ENCODE data around the gene PURB.

PURB gene

DNA sequence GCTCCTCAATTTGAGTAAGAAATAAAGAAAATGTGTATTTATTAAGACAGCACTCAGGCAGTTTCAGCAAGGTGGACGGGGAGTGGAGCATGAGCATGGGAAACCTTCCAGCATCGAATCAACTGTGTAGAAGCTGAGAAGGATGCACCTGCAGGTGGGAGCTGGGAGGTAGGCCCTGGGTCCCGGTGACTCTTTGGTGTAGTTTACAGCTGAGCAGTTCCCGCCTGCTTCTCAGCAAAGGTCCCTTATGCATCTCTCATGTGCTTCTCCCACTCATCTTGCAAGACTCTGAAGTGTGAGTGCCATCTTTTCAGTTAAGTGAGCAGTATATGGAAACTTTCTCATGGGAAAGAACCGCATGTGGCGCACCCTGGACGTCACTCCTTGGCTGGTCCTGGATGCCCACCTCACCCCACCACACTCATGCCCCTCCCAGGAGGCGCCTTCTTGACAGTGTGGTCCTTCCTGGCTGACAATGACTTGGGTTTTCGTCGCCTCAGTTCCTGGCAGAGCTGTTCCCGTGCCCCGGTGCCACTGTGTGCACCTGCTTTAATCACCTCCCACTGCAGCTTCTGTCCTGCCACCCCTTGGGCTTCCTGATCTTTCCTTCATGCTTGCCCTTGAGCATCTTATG is 19.8 kb upstream of the PURB start:
- Mint-ChIP-seq H3K27ac (no peak overlapping the region), H3K4me3 (no peak overlapping the region), H3K9me3 (no peaks in the 10 kb centered on the region), H3K36me3 (ENCODE audit: low read depth) (no peaks in the 10 kb centered on the region), H3K4me1 (ENCODE audit: low read depth) (no peaks in the 10 kb centered on the region), H3K27me3 (no peaks in the 10 kb centered on the region)
- no peak for DNase-seq

GRCh38 chr7:44899443-44899842 is 14.1 kb upstream of the PURB start:
- H3K4me1 Mint-ChIP-seq (ENCODE audit: low read depth) = peaks cover 12% of the 10 kb centered on the region
- H3K27me3 Mint-ChIP-seq = no peaks in the 10 kb centered on the region
- no peaks in the 10 kb centered on the region for H3K9me3 Mint-ChIP-seq
- H3K27ac Mint-ChIP-seq = no peak overlapping the region
- no peak for DNase-seq
- no peaks in the 10 kb centered on the region for H3K36me3 Mint-ChIP-seq (ENCODE audit: low read depth)
- H3K4me3 Mint-ChIP-seq = no peak overlapping the region

GRCh38 chr7:44898039-44898438 is 12.7 kb upstream of the PURB start:
- H3K9me3 Mint-ChIP-seq = no peaks in the 10 kb centered on the region
- H3K4me1 Mint-ChIP-seq (ENCODE audit: low read depth) = peaks cover 12% of the 10 kb centered on the region
- H3K4me3 Mint-ChIP-seq = no peak overlapping the region
- no peak for DNase-seq
- no peaks in the 10 kb centered on the region for H3K27me3 Mint-ChIP-seq
- no peaks in the 10 kb centered on the region for H3K36me3 Mint-ChIP-seq (ENCODE audit: low read depth)
- no peak overlapping the region for H3K27ac Mint-ChIP-seq

- Mint-ChIP-seq H3K27ac (no peak overlapping the region), H3K4me3 (no peak overlapping the region), H3K27me3 (no peaks in the 10 kb centered on the region), H3K4me1 (ENCODE audit: low read depth) (peaks cover 16% of the 10 kb centered on the region), H3K36me3 (ENCODE audit: low read depth) (no peaks in the 10 kb centered on the region), H3K9me3 (no peaks in the 10 kb centered on the region)
- no peak for DNase-seq
These were observed 12.0 kb upstream of the PURB start for GRCh38 chr7:44897309-44897708.

GRCh38 chr7:44894888-44895580 is 9.7 kb upstream of the PURB start:
- H3K4me3 Mint-ChIP-seq = no peak overlapping the region
- H3K36me3 Mint-ChIP-seq (ENCODE audit: low read depth) = no peaks in the 10 kb centered on the region
- H3K9me3 Mint-ChIP-seq = no peaks in the 10 kb centered on the region
- DNase-seq = no peak
- H3K4me1 Mint-ChIP-seq (ENCODE audit: low read depth) = peaks cover 34% of the 10 kb centered on the region
- no peaks in the 10 kb centered on the region for H3K27me3 Mint-ChIP-seq
- peak overlapping the region; percentile 35 for H3K27ac Mint-ChIP-seq

- Mint-ChIP-seq H3K9me3 (no peaks in the 10 kb centered on the region), H3K27me3 (no peaks in the 10 kb centered on the region), H3K27ac (no peak overlapping the region), H3K4me1 (ENCODE audit: low read depth) (peaks cover 34% of the 10 kb centered on the region), H3K36me3 (ENCODE audit: low read depth) (no peaks in the 10 kb centered on the region), H3K4me3 (no peak overlapping the region)
- no peak for DNase-seq
These were observed 8.4 kb upstream of the PURB start for GRCh38 chr7:44893710-44894234.

GRCh38 chr7:44891791-44892190 is 6.5 kb upstream of the PURB start:
- Mint-ChIP-seq H3K4me3 (no peak overlapping the region), H3K9me3 (no peaks in the 10 kb centered on the region), H3K27me3 (no peaks in the 10 kb centered on the region), H3K27ac (peak overlapping the region; percentile 95), H3K36me3 (ENCODE audit: low read depth) (no peaks in the 10 kb centered on the region), H3K4me1 (ENCODE audit: low read depth) (peaks cover 32% of the 10 kb centered on the region)
- no peak for DNase-seq

DNA sequence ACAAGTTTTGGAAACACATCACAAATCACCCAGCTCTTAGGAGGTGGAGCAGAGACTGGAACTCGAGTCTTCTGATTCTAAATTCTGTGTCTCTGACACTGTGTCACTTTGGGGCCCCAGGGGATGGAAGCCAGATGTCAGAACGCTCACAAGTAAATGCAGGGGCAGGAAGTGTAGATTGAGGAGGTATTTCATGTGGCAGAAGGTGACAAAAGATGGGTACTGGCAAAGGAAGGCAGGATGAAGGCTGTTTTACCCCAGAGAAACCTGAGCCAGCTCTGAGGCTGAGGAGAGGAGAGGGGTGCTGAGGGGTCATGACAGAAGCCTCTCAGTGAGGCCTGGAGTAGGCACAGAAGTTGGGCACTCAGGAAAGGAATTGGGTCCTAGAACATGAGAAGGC is 6.0 kb upstream of the PURB start:
- Mint-ChIP-seq H3K27ac (peak overlapping the region; percentile 95), H3K27me3 (no peaks in the 10 kb centered on the region), H3K36me3 (ENCODE audit: low read depth) (no peaks in the 10 kb centered on the region), H3K9me3 (no peaks in the 10 kb centered on the region), H3K4me1 (ENCODE audit: low read depth) (peaks cover 34% of the 10 kb centered on the region), H3K4me3 (no peak overlapping the region)
- DNase-seq = peak; percentile 58

DNA sequence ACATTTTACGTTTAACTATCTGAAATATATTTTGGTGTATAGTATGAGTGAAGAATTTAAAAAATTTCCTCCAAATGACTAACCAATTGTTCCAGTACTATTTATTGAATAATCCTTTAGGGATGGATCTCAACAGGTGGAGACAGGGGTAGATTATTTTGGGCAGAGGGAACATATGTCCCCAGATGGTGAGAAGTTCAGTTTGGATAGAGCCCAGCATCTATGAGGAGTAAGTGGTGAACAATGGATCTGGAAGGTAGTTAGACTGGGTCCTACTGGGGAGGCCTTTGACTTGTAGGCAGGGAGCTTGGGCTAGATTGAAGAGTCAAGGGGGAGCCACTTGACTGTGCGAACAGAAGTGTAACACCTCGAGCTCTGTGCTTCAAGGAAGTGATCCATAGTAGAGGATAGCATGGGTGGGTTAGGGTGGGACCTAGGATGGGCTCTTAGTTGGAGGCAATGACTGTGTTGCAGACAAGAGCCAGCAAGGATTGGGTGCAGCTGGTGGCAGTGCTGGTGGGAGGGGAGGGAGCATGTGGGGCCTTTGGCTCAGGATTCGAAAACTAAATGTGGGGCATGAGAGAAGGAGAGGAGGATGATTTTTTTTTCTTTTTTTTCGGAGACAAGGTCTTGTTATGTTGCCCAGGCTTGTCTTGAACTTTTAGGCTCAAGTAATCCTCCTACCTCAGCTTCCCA is 3.9 kb upstream of the PURB start:
- H3K36me3 Mint-ChIP-seq (ENCODE audit: low read depth) = peaks cover 10% of the 10 kb centered on the region

GRCh38 chr7:44887293-44887692 is 2.0 kb upstream of the PURB start:
- no peak overlapping the region for H3K4me3 Mint-ChIP-seq
- H3K27me3 Mint-ChIP-seq = no peaks in the 10 kb centered on the region
- DNase-seq = no peak
- peaks cover 30% of the 10 kb centered on the region for H3K36me3 Mint-ChIP-seq (ENCODE audit: low read depth)
- peaks cover 55% of the 10 kb centered on the region for H3K4me1 Mint-ChIP-seq (ENCODE audit: low read depth)
- H3K9me3 Mint-ChIP-seq = peaks cover 5% of the 10 kb centered on the region
- H3K27ac Mint-ChIP-seq = peak overlapping the region; percentile 1

More for the DNA sequence above, 3.9 kb upstream of the PURB start:
- Mint-ChIP-seq H3K27me3 (no peaks in the 10 kb centered on the region), H3K4me3 (no peak overlapping the region), H3K27ac (peak overlapping the region; percentile 10), H3K9me3 (peaks cover 3% of the 10 kb centered on the region), H3K4me1 (ENCODE audit: low read depth) (peaks cover 39% of the 10 kb centered on the region)
- DNase-seq = no peak

DNA sequence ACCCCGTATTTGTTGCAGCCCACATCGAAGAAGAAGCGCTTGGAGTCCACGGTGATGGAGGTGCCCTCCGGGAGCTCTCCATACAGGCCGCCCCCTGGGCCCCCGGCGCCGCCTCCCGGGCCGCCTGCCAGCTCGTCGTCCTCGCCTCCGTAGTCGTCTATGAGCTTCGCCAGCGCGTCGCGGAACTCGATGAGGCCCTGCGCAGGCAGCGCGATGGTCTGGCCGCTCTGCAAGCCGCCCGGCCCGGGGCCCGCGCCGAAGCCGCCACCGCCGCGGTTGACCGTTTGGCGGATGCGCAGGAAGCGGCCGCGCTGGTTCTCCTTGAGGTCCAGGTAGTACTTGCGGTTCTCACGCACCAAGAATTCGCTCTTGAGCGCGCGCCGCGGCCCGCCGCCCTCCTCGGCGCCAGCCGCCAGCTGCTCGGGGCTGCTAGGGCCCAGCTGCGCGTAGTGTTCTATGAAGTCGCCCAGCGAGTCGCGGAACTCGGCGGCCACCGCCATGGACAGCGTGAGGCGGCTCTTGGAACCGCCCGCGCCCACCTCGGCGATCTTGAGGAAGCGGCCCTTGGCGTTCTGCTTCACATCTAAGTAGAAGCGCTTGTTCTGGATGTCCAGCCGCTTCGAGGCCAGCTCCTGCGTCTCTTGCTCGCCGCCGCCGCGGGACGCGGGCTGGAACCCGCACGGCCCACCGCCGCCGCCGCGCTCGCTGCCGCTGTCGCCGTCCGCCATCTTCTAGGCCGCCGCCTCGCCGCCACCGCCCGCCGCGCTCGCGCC is 523 bp downstream of the PURB start:
- Mint-ChIP-seq H3K27ac (peak overlapping the region; percentile 92), H3K4me3 (peak overlapping the region; percentile 87), H3K4me1 (ENCODE audit: low read depth) (peaks cover 62% of the 10 kb centered on the region), H3K9me3 (peaks cover 5% of the 10 kb centered on the region), H3K36me3 (ENCODE audit: low read depth) (peaks cover 55% of the 10 kb centered on the region), H3K27me3 (no peaks in the 10 kb centered on the region)
- DNase-seq = peak; percentile 67

GRCh38 chr7:44883961-44884620 is 1.2 kb downstream of the PURB start:
- H3K27ac Mint-ChIP-seq = peak overlapping the region; percentile 92
- peaks cover 59% of the 10 kb centered on the region for H3K36me3 Mint-ChIP-seq (ENCODE audit: low read depth)

GRCh38 chr7:44882899-44883298 is 2.4 kb downstream of the PURB start:
- Mint-ChIP-seq H3K36me3 (ENCODE audit: low read depth) (peaks cover 69% of the 10 kb centered on the region), H3K4me1 (ENCODE audit: low read depth) (peaks cover 67% of the 10 kb centered on the region), H3K27me3 (no peaks in the 10 kb centered on the region), H3K27ac (peak overlapping the region; percentile 92), H3K4me3 (peak overlapping the region; percentile 87), H3K9me3 (peaks cover 5% of the 10 kb centered on the region)
- no peak for DNase-seq

More at GRCh38 chr7:44883961-44884620, 1.2 kb downstream of the PURB start:
- H3K4me1 Mint-ChIP-seq (ENCODE audit: low read depth) = peaks cover 65% of the 10 kb centered on the region
- no peaks in the 10 kb centered on the region for H3K27me3 Mint-ChIP-seq
- no peak for DNase-seq
- peak overlapping the region; percentile 87 for H3K4me3 Mint-ChIP-seq
- H3K9me3 Mint-ChIP-seq = peaks cover 5% of the 10 kb centered on the region

DNA sequence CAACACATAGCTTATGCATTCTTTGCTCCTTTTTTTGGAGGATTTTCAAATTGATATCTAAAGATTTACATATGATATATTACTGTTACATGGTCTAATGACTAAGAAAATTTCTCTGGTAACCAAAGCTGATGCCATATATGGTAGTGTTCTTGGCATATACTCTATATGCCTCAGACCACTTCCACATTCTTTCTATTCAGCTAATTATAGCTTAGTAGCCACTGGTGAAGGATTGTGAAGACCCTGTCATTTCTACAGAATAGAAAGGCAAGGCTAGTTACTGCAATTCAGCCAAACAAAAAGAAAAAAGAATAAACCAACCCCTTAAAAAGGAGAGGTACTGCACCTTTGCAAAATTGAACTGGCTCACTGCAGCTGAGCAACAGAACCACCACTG is 3.7 kb downstream of the PURB start:
- DNase-seq = no peak
- Mint-ChIP-seq H3K4me1 (ENCODE audit: low read depth) (peaks cover 61% of the 10 kb centered on the region), H3K27me3 (no peaks in the 10 kb centered on the region), H3K9me3 (peaks cover 5% of the 10 kb centered on the region), H3K27ac (no peak overlapping the region), H3K4me3 (peak overlapping the region; percentile 87), H3K36me3 (ENCODE audit: low read depth) (peaks cover 81% of the 10 kb centered on the region)
